ENCODE results near the gene TLX1.

The TLX1 gene

DNA sequence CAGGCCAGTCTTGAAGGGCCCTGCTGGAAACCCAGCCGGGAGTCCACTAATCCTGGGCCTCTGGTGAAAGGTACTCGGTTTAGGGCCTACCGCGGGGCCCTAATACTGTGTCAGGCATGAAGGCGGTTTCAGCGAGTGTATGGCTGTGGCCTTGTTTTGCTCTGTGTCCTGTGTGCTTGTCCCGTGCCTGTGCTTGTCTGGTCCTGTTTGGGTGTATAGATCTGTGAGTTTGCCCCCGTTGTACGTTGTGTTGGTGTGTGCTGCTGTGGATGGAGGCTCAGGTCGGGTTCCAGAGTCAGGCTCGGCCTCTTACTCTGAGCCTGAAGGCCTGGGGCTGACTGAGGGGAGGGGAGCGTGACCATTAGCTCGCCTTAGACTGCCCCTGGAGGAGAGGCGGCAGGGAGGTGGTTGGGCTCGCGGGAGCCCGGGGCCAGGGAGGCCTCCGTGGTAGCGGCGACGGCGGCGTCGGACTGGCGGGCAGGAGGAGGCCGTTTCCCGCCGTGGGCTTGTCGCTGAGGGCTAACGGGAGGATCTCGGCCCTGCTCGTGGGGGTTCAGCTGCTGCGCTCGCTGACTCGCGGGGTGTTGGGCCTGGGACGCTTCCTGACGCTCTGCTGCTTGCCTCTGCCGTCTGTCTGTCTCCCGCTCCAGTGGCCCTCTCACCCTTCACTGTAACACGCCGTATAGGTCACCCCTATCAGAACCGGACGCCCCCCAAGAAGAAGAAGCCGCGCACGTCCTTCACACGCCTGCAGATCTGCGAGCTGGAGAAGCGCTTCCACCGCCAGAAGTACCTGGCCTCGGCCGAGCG lies 2.6 kb downstream of the TLX1 start:
- no peaks in the 10 kb centered on the region for H3K36me3 ChIP-seq (ENCODE audit: control insufficient read depth, insufficient read depth, low read length)
- DNase-seq, result no peak
- H3K27me3 ChIP-seq (replicated peaks; ENCODE audit: control insufficient read depth, insufficient read depth, low read length, poor library complexity, severe bottlenecking), result peaks cover 85% of the 10 kb centered on the region
- H3K4me3 ChIP-seq (ENCODE audit: insufficient read depth, low read depth, low read length, poor library complexity, severe bottlenecking), result peak overlapping the region; percentile 24
- H3K9me3 ChIP-seq (ENCODE audit: control insufficient read depth, low read length), result no peaks in the 10 kb centered on the region
- H3K27ac ChIP-seq (ENCODE audit: insufficient read depth, low read length, poor library complexity, severe bottlenecking), result no peak overlapping the region
- H3K4me1 ChIP-seq (ENCODE audit: control insufficient read depth, insufficient read depth, low read length, poor library complexity, severe bottlenecking), result peaks cover 37% of the 10 kb centered on the region

DNA sequence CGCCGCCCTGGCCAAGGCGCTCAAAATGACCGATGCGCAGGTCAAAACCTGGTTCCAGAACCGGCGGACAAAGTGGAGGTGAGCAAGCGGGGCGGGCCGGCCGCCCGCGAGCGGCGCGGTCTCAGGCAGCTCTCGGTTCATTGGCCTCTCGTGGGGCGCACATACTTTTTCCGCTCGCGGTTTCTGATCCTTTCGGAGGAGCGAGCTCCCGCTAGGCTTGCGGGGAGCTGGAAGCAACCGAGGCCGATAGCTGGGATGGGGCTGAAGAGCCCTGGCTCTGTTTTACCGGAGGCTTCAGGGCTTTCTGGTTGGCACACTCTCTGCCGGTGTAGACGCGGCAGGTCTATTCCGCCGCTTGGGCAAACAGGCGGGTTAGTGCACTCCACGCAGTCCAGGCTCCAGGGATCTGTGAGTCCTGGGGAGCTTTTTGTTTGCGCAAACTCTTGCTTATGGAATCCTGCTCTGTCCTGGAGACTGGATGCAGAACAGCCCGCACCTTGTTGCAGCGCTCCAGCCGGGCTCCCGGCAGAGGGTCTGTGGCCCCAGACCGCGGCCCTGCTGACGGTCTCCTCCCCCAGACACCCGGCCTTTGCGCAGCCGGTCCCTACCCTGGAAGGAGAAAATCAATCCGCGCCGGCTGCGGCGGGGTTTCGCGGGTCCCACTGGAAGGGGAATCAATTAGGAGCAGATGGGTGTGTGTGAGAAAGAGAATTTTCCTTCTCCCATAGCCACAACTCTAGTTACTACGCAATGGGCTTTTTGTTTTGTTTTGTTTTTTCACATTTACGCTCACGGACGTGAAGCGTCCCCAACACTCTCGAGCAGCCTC lies 3.4 kb downstream of the TLX1 start:
- Histone ChIP-seq H3K9me3 (ENCODE audit: control insufficient read depth, low read length) (no peaks in the 10 kb centered on the region), H3K36me3 (ENCODE audit: control insufficient read depth, insufficient read depth, low read length) (no peaks in the 10 kb centered on the region), H3K4me1 (ENCODE audit: control insufficient read depth, insufficient read depth, low read length, poor library complexity, severe bottlenecking) (peaks cover 37% of the 10 kb centered on the region), H3K27me3 (replicated peaks; ENCODE audit: control insufficient read depth, insufficient read depth, low read length, poor library complexity, severe bottlenecking) (peaks cover 93% of the 10 kb centered on the region), H3K27ac (ENCODE audit: insufficient read depth, low read length, poor library complexity, severe bottlenecking) (no peak overlapping the region), H3K4me3 (ENCODE audit: insufficient read depth, low read depth, low read length, poor library complexity, severe bottlenecking) (peak overlapping the region; percentile 30)
- no peak for DNase-seq

DNA sequence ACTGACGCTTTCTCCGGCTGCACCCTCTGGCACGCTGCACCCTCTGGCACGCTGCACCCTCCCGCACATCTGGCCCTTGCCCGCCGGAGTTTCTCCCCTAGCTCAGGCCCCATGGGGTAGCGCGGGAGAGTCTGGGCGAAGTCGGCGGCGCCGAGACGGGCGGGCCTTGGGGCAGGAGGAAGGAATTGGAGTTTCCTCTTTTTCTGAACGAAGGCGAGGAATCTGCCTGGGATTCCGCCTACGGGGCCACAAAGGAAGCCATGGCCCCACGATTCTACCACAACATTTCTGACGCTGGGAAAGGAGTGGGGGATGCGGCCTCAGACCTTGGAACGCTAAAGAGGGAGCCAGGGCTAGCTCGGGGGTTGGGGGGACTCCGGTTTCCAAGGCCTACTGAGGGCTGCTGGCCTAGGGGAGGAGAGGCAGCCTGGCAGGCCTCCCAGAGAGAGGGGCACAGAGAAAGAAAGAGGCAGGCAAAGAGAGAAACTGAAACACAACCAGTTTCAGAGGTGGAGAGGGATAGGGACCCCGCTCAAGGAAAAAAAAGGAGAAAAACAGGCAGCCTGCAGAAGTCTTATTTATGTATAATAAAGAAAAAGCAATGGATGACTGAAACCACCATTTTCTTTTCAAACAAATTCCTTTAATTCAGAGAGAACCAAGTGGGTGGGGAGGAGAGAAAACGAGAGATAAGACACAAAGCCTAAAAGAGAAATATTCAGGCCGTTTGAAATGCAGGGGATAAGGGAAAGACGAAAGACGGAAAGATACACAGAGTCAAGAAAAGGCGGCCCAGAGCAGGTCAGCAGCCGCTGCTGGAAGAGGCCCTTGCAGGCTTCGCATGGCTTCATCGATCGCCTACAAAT lies 4.3 kb downstream of the TLX1 start:
- Histone ChIP-seq H3K27me3 (replicated peaks; ENCODE audit: control insufficient read depth, insufficient read depth, low read length, poor library complexity, severe bottlenecking) (peaks cover 96% of the 10 kb centered on the region), H3K36me3 (ENCODE audit: control insufficient read depth, insufficient read depth, low read length) (no peaks in the 10 kb centered on the region), H3K9me3 (ENCODE audit: control insufficient read depth, low read length) (no peaks in the 10 kb centered on the region), H3K27ac (ENCODE audit: insufficient read depth, low read length, poor library complexity, severe bottlenecking) (no peak overlapping the region), H3K4me1 (ENCODE audit: control insufficient read depth, insufficient read depth, low read length, poor library complexity, severe bottlenecking) (peaks cover 43% of the 10 kb centered on the region), H3K4me3 (ENCODE audit: insufficient read depth, low read depth, low read length, poor library complexity, severe bottlenecking) (peak overlapping the region; percentile 30)
- no peak for DNase-seq

DNA sequence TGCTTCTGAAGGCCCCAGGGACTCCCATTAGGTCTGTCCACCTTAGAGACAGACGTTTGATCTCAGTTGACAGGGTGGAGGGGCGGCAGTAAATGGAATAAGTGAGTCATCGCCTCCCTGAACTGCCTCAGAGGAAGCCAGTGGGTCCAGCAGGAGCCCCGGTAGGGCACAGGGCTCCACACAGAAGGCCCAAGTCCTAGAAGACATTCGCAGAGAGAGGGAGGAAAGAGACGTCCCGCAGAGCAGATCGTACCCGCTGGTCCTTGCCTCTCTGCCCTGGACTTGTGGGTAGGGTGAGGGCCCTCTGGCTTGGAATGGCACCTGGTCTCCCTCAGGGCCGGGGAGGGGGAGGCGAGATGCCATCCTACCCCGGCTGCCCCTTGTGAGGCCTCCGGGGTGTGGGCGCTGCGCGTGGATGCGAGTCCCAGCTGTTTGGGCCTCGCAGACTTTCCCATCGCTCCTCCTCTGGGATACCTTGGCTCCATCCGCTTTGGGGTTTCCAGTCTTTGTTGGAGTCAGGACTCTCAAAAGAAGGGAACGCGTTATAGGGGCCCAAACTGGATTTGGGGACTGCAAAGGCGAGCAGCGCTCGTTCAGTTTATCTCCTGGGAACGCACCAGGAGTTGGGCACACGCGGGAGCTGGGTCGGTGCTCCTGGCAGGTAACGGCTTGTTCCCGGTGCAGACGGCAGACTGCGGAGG lies 5.1 kb downstream of the TLX1 start:
- DNase-seq, result no peak
- Histone ChIP-seq H3K4me3 (ENCODE audit: insufficient read depth, low read depth, low read length, poor library complexity, severe bottlenecking) (no peak overlapping the region), H3K9me3 (ENCODE audit: control insufficient read depth, low read length) (no peaks in the 10 kb centered on the region), H3K27ac (ENCODE audit: insufficient read depth, low read length, poor library complexity, severe bottlenecking) (no peak overlapping the region), H3K27me3 (replicated peaks; ENCODE audit: control insufficient read depth, insufficient read depth, low read length, poor library complexity, severe bottlenecking) (peaks cover 96% of the 10 kb centered on the region), H3K36me3 (ENCODE audit: control insufficient read depth, insufficient read depth, low read length) (no peaks in the 10 kb centered on the region), H3K4me1 (ENCODE audit: control insufficient read depth, insufficient read depth, low read length, poor library complexity, severe bottlenecking) (peaks cover 43% of the 10 kb centered on the region)

DNA sequence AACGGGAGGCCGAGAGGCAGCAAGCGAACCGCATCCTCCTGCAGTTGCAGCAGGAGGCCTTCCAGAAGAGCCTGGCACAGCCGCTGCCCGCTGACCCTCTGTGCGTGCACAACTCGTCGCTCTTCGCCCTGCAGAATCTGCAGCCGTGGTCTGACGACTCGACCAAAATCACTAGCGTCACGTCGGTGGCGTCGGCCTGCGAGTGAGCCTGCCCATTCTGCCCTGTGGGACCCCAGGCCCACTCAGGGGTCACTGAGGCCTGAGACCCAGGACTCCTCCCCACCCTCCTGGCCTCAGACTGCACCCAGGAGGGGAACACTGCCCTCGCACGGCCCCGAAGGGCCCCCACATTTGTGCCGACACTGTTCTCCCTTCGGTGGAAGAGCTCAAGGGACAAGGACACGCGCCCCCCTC lies 5.6 kb downstream of the TLX1 start:
- Histone ChIP-seq H3K9me3 (ENCODE audit: control insufficient read depth, low read length) (no peaks in the 10 kb centered on the region), H3K27ac (ENCODE audit: insufficient read depth, low read length, poor library complexity, severe bottlenecking) (no peak overlapping the region), H3K36me3 (ENCODE audit: control insufficient read depth, insufficient read depth, low read length) (no peaks in the 10 kb centered on the region), H3K4me3 (ENCODE audit: insufficient read depth, low read depth, low read length, poor library complexity, severe bottlenecking) (no peak overlapping the region), H3K27me3 (replicated peaks; ENCODE audit: control insufficient read depth, insufficient read depth, low read length, poor library complexity, severe bottlenecking) (peaks cover 96% of the 10 kb centered on the region), H3K4me1 (ENCODE audit: control insufficient read depth, insufficient read depth, low read length, poor library complexity, severe bottlenecking) (peaks cover 37% of the 10 kb centered on the region)
- DNase-seq, result no peak

DNA sequence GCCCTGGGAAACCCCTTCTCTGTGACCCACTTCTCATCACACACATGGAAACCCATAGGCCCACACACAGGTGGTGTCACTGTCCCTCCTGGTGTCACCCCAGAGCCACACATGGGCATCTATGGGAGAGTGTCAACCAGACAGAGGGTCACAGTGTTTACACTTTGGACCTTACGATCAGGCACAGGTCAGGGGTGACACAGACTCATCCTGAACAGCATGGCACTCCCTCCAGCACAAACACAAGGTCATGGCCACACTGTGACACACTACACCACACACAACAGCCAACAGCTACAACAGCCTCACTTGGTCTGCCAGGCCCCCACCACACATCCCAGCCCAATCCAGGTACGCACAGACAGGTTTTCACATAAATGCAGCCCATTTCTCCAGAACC lies 6.2 kb downstream of the TLX1 start:
- Histone ChIP-seq H3K27me3 (replicated peaks; ENCODE audit: control insufficient read depth, insufficient read depth, low read length, poor library complexity, severe bottlenecking) (peaks cover 97% of the 10 kb centered on the region), H3K9me3 (ENCODE audit: control insufficient read depth, low read length) (no peaks in the 10 kb centered on the region)

DNA sequence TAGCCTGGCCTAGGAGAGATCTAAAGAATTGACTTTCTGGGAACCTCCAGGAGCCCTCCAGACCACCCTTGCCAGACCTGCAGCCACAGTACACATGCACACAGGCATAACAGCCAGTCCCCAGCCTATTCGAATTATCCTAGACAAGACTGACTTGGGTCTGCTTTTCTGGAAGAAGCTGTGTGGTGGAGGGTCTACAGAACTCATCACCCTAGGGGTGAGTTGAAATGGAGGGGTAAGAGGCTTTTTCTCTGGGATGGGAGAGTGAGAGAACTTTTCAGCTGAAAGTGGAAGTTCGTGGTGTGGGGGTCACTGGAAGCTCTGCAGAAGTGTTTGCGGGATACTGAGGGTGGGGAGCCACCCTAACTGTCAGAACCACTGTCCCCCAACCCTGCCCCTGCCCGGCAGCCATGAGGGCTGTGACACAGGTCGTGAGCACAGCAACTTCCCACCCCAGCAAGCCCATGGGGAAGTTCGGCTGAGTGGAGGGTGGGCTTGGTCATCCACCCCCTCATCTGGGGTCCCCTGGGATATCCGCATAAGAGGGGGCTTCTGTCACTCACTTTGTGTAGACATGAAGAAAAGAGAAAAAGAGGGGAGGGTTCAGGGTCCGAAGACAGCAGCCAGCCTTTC lies 7.8 kb downstream of the TLX1 start:
- DNase-seq, result no peak
- H3K27ac ChIP-seq (ENCODE audit: insufficient read depth, low read length, poor library complexity, severe bottlenecking), result no peak overlapping the region
- H3K27me3 ChIP-seq (replicated peaks; ENCODE audit: control insufficient read depth, insufficient read depth, low read length, poor library complexity, severe bottlenecking), result peaks cover 93% of the 10 kb centered on the region

More for the DNA sequence above, 6.2 kb downstream of the TLX1 start:
- H3K36me3 ChIP-seq (ENCODE audit: control insufficient read depth, insufficient read depth, low read length), result no peaks in the 10 kb centered on the region
- peaks cover 34% of the 10 kb centered on the region for H3K4me1 ChIP-seq (ENCODE audit: control insufficient read depth, insufficient read depth, low read length, poor library complexity, severe bottlenecking)
- H3K4me3 ChIP-seq (ENCODE audit: insufficient read depth, low read depth, low read length, poor library complexity, severe bottlenecking), result no peak overlapping the region
- no peak overlapping the region for H3K27ac ChIP-seq (ENCODE audit: insufficient read depth, low read length, poor library complexity, severe bottlenecking)
- DNase-seq, result no peak

DNA sequence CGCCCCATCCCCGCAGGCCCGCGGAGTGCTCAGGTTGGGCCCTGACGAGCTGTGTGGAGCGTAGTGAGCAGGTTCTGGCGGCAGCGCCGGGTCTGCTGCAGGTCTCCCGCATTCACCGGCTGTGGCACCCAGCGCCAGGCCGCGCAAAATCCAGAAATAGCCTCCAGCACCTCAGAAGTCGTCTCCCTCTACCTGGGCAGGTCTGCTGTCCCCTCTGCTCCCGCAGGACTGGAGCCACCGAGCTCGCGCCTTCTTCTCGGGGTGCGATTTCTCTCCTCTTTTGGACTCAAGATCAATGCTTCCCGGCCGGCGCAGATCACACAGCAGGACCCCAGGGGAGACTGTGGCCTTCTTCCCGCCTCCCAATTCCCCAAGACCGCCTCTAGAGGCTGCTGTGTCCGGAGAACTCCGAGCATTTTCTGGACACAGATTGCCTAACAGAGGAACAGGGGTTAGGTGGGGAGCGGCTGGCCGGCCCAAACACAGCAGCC lies 8.4 kb downstream of the TLX1 start:
- Histone ChIP-seq H3K4me1 (ENCODE audit: control insufficient read depth, insufficient read depth, low read length, poor library complexity, severe bottlenecking) (peaks cover 24% of the 10 kb centered on the region), H3K36me3 (ENCODE audit: control insufficient read depth, insufficient read depth, low read length) (no peaks in the 10 kb centered on the region), H3K27me3 (replicated peaks; ENCODE audit: control insufficient read depth, insufficient read depth, low read length, poor library complexity, severe bottlenecking) (peaks cover 93% of the 10 kb centered on the region), H3K9me3 (ENCODE audit: control insufficient read depth, low read length) (no peaks in the 10 kb centered on the region), H3K27ac (ENCODE audit: insufficient read depth, low read length, poor library complexity, severe bottlenecking) (no peak overlapping the region), H3K4me3 (ENCODE audit: insufficient read depth, low read depth, low read length, poor library complexity, severe bottlenecking) (no peak overlapping the region)
- DNase-seq, result no peak

More for the DNA sequence above, 7.8 kb downstream of the TLX1 start:
- H3K36me3 ChIP-seq (ENCODE audit: control insufficient read depth, insufficient read depth, low read length), result no peaks in the 10 kb centered on the region
- H3K4me3 ChIP-seq (ENCODE audit: insufficient read depth, low read depth, low read length, poor library complexity, severe bottlenecking), result no peak overlapping the region
- H3K9me3 ChIP-seq (ENCODE audit: control insufficient read depth, low read length), result no peaks in the 10 kb centered on the region
- H3K4me1 ChIP-seq (ENCODE audit: control insufficient read depth, insufficient read depth, low read length, poor library complexity, severe bottlenecking), result peaks cover 30% of the 10 kb centered on the region

All from effector memory CD4-positive, alpha-beta T cell (primary cell).